ENCODE data around the gene FGFR1OP2. TPM values are rescaled to one million over a fixed set of nuclear protein-coding genes. Genes with fewer than 3 reads are reported as not detected.
A peak's percentile ranks its signal among the peaks of the same experiment; 100 is the strongest.

Gene FGFR1OP2
- total RNA-seq, 2 donors from 2014 or later = 42.2 to 71.3 TPM

DNA sequence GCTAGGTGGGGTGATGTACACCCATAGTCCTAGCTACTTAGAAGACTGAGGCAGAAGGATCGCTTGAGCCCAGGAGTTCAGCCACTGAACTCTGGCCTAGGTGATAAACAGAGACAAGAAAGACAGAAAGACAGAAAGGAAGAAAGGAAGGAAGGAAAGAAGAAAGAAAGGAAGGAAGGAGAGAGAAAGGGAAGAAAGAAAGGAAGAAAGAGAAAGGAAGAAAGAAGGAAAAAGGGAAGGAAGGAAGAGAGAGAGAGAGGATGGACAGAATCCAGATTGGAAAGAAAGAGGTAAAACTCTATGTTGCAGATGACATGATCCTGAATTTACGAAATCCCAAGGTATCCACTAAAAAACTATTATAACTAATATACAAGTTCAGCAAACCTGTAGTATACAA, 8.7 kb upstream of the FGFR1OP2 start:
- WGBS, 2 experiments (ENCODE audit: insufficient coverage in 1 of 2, insufficient read length in 1 of 2) = 95 to 100% methylated on average over 1 to 2 of the region's 2 CpGs
- no peak for DNase-seq
- Histone ChIP-seq H3K4me1 (ENCODE audit: control insufficient read depth, insufficient read depth, low read length) (no peaks in the 10 kb centered on the region), H3K9ac (ENCODE audit: extremely low read depth, low read length, poor library complexity, severe bottlenecking) (no peak overlapping the region), H3K9me3 (ENCODE audit: control insufficient read depth, low read length) (no peaks in the 10 kb centered on the region), H3K4me3 (ENCODE audit: low read length) (no peak overlapping the region), H3K27ac (ENCODE audit: low read depth, low read length) (no peak overlapping the region), H3K27me3 (ENCODE audit: control insufficient read depth, insufficient read depth, low read length, poor library complexity, severe bottlenecking) (no peaks in the 10 kb centered on the region), H3K36me3 (ENCODE audit: control insufficient read depth, insufficient read depth, low read length) (peaks cover 61% of the 10 kb centered on the region)
- TF ChIP-seq CTCF (conservative IDR thresholded peaks at IDR 0.05) = no peak
- H3K27ac Mint-ChIP-seq = no peak overlapping the region
- H3K4me3 Mint-ChIP-seq = no peak overlapping the region
- H3K9me3 Mint-ChIP-seq = no peaks in the 10 kb centered on the region
- H3K27me3 Mint-ChIP-seq (ENCODE audit: insufficient read depth) = no peaks in the 10 kb centered on the region
- peaks cover 4% of the 10 kb centered on the region for H3K4me1 Mint-ChIP-seq
- peaks cover 50% of the 10 kb centered on the region for H3K36me3 Mint-ChIP-seq (ENCODE audit: low read depth)

DNA sequence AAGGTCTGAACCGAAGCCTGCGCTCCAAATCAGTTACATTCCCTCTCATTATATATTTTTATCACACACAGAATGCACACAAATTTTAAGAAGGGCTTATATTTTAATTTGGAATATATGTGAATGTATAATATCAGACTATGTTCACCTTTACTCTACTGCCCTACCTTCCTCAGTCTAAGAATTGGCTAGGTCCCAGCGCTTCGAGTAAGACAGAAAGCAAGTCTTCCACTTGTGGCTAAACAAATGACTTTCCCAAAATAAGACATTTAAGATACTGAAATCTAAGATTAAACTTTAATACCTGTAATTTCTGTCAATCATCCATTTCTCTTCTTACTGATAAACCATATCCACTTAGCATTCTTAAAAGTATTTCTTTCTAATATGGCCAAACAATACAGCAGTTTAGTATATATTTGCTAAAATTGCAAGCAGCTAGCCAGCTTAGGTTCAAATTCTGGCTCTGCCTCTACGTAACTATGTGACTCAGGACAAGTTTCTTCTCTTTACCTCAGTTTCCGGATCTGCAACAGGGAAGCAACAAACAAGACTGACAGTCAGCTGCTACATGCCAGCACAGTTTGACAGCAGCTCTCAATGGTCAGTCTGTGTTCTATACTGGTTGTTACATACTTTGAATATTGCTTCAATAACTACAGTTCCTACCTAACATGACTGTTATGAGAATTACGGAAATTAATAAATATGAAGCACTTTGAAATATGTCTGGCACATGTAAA, 2.5 kb upstream of the FGFR1OP2 start:
- H3K9me3 ChIP-seq (ENCODE audit: control insufficient read depth, low read length) = no peaks in the 10 kb centered on the region
- Mint-ChIP-seq H3K4me1 (peaks cover 29% of the 10 kb centered on the region), H3K9me3 (no peaks in the 10 kb centered on the region), H3K27ac (no peak overlapping the region), H3K27me3 (ENCODE audit: insufficient read depth) (no peaks in the 10 kb centered on the region), H3K4me3 (no peak overlapping the region), H3K36me3 (ENCODE audit: low read depth) (peaks cover 15% of the 10 kb centered on the region)
- no peak overlapping the region for H3K9ac ChIP-seq (ENCODE audit: extremely low read depth, low read length, poor library complexity, severe bottlenecking)
- peaks cover 15% of the 10 kb centered on the region for H3K36me3 ChIP-seq (ENCODE audit: control insufficient read depth, insufficient read depth, low read length)
- no peak overlapping the region for H3K27ac ChIP-seq (ENCODE audit: low read depth, low read length)
- no peaks in the 10 kb centered on the region for H3K27me3 ChIP-seq (ENCODE audit: control insufficient read depth, insufficient read depth, low read length, poor library complexity, severe bottlenecking)
- 94 to 100% methylated on average over 3 to 6 of the region's 7 CpGs for WGBS, 2 experiments (ENCODE audit: insufficient coverage in 1 of 2, insufficient read length in 1 of 2)
- peak overlapping the region; percentile 98 for H3K4me3 ChIP-seq (ENCODE audit: low read length)
- no peak for DNase-seq
- peaks cover 3% of the 10 kb centered on the region for H3K4me1 ChIP-seq (ENCODE audit: control insufficient read depth, insufficient read depth, low read length)
- no peak for TF ChIP-seq CTCF (conservative IDR thresholded peaks at IDR 0.05)

DNA sequence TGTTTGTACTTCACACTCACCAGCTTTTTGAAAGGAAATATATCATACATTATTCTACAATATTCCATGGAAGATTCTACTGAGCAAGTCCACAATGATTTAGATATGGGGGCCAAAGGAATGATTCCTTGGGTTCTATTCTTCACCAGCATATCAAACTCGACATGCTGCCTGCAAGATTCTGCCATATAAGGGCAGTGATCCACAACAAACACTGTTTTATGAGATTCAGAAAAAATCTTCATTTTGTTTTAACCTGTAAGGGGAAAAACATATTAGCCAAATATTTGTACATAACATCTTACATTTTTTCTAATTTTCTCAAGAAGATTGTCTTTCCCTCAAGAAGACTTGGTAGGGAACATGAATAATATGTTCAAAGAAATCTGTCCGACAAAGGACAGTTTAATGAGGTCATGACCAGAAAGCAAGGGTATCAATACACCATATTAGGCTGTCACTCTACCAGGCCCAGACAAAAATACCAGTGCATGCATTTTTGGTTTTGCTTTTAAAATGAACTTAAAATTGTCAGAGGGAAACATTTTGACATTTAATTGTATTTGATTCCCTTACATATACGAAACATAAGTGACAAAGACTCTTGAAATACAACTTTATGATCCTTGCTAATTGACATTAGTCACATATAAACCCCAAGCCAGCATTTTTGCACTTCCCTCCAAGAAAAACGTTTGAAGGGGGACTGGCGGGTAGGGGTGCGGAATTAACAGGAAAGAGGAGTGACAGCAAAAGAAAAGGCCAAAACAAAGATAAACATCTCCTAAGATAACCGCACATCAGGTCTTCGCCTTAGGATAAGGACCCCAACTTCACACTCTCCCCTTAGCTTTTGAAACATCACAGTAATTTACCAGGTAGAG, 1.5 kb upstream of the FGFR1OP2 start:
- H3K9me3 ChIP-seq (ENCODE audit: control insufficient read depth, low read length) = no peaks in the 10 kb centered on the region
- no peak overlapping the region for H3K27ac ChIP-seq (ENCODE audit: low read depth, low read length)
- Mint-ChIP-seq H3K27ac (peak overlapping the region; percentile 100), H3K4me1 (peaks cover 32% of the 10 kb centered on the region), H3K4me3 (peak overlapping the region; percentile 86), H3K27me3 (ENCODE audit: insufficient read depth) (no peaks in the 10 kb centered on the region), H3K36me3 (ENCODE audit: low read depth) (peaks cover 11% of the 10 kb centered on the region), H3K9me3 (no peaks in the 10 kb centered on the region)
- WGBS, 2 experiments (ENCODE audit: insufficient coverage in 1 of 2, insufficient read length in 1 of 2) = 33 to 83% methylated on average over 1 to 7 of the region's 8 CpGs
- H3K9ac ChIP-seq (ENCODE audit: extremely low read depth, low read length, poor library complexity, severe bottlenecking) = peak overlapping the region; percentile 91
- H3K4me1 ChIP-seq (ENCODE audit: control insufficient read depth, insufficient read depth, low read length) = peaks cover 3% of the 10 kb centered on the region
- DNase-seq = no peak
- H3K27me3 ChIP-seq (ENCODE audit: control insufficient read depth, insufficient read depth, low read length, poor library complexity, severe bottlenecking) = no peaks in the 10 kb centered on the region
- TF ChIP-seq CTCF (conservative IDR thresholded peaks at IDR 0.05) = no peak
- peaks cover 15% of the 10 kb centered on the region for H3K36me3 ChIP-seq (ENCODE audit: control insufficient read depth, insufficient read depth, low read length)
- peak overlapping the region; percentile 98 for H3K4me3 ChIP-seq (ENCODE audit: low read length)

All from endodermal cell (in vitro differentiated cells).